Thyroid gland (tissue), 4 donors: ENCODE measurements around the gene HOXB3. TPM values are rescaled to one million over a fixed set of nuclear protein-coding genes. Genes with fewer than 3 reads are reported as not detected.

Experiments
- DNase-seq, 2 donors: peaks; one replicate each; pipeline ENCODE4 v3.0.0-alpha.2; 2019
- H3K27ac ChIP-seq, 3 donors: fragments of 200-600 bp; sonication (generic); 1 replicate in 2 of 3; 2 replicates in 1 of 3; pipeline ENCODE4 v1.5.1; 2016 to 2019; ENCODE audit warnings: mild to moderate bottlenecking in 1 of 3, moderate library complexity in 1 of 3
- H3K27me3 ChIP-seq: fragments of 200-600 bp; sonication (generic); one replicate; pipeline ENCODE4 v1.5.1; 2019
- H3K36me3 ChIP-seq, 2 donors: fragments of 200-600 bp; sonication (generic); one replicate each; pipeline ENCODE4 v1.5.1; 2016 to 2019
- H3K4me1 ChIP-seq, 2 donors: fragments of 200-600 bp; sonication (generic); one replicate each; pipeline ENCODE4 v1.5.1; 2017 to 2019
- H3K4me3 ChIP-seq, 3 donors: fragments of 200-600 bp; sonication (generic); replicated peaks in 1 of 3; 1 replicate in 2 of 3; 2 replicates in 1 of 3; pipeline ENCODE4 v1.5.1; 2016; ENCODE audit warnings: mild to moderate bottlenecking in 1 of 3
- H3K9me3 ChIP-seq: fragments of 200-600 bp; sonication (generic); one replicate; pipeline ENCODE4 v1.5.1; 2017
- POLR2A ChIP-seq, 2 donors: fragments of 450-650 bp; IDR thresholded peaks; one replicate each; pipeline ENCODE4 v1.6.1; 2017; ENCODE audit warnings: antibody characterized with exemption in 2 of 2, mild to moderate bottlenecking in 2 of 2, moderate library complexity in 1 of 2
- WGBS, 2 donors: methylation state at CpG; one replicate each; pipeline ENCODE4 v1.1.5; 2017; 5-methylcytosine and 5-hydroxymethylcytosine counted together
- intact Hi-C: fragments of 100-400 bp; cut with DNase I; formaldehyde crosslinking; loops from one replicate; pipeline ENCODE4 v1.15.1; 2023
- total RNA-seq, 4 donors: library from RNA; depleted of rRNA; stranded (reverse); fragments of >200 nt; gene quantifications; one replicate each; pipeline ENCODE4 v1.2.3, GENCODE V29; 2016
- TF ChIP-seq, protein P1 (sequence below), 6 experiments: fragments of 200-600 bp in 3 of 6; fragments of 450-650 bp in 3 of 6; sonication (generic) in 3 of 6; IDR thresholded peaks; one replicate each; pipeline ENCODE4 v1.5.1; 2016 to 2019; ENCODE audit warnings: antibody characterized with exemption in 6 of 6, mild to moderate bottlenecking in 2 of 6, inconsistent platforms in 1 of 6, moderate library complexity in 1 of 6

HOXB3 gene
- total RNA-seq, 4 donors from 2014 or later, result 1.5 to 6.7 (median 4.3) TPM

DNA sequence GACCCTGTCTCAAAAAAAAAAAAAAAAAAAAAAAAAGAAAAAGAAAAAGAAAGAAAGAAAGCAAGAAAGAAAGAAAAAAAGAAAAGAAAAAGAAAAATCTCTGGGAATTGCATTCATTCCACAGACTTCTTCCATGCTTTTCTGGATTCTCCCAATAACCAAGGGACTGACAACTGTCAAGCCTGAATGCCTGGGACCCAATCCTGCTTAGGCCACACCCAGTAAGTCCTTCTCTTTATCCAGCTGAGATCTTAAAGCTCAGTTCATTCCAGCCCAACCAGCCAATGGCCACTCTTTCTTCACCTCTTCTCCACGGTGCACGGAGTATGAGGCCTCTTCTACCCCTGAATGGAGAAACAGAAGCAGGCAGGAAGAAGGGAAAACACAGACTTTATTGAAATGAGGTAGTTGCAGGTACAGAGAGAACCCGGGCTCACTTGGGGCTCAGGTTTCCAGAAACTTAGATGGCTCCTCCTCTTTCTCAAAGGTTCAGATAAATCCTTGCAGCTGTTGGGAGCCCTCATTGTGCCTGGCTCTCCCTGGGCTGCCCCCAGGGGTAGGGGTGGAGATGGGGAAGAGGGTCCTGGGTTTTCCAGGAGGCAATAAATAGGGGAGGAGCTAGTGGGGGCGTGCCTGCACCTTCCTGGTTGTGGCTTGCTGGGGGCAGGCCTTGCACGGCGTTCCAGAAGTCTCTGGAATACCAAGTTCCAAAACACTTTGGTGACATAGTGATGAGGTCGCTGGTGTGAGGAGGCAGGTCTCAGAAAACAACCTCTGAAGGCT is 61.7 kb downstream of the HOXB3 start:
- Histone ChIP-seq H3K4me3 (no peak overlapping the region), H3K27me3 (peaks cover 17% of the 10 kb centered on the region), H3K9me3 (no peaks in the 10 kb centered on the region), H3K4me1 (no peaks in the 10 kb centered on the region), H3K36me3 (no peaks in the 10 kb centered on the region), H3K27ac (no peak overlapping the region)
- WGBS, 2 donors, result 41 to 53% methylated on average over 7 of the region's 7 CpGs
- TF ChIP-seq, protein P1, sequence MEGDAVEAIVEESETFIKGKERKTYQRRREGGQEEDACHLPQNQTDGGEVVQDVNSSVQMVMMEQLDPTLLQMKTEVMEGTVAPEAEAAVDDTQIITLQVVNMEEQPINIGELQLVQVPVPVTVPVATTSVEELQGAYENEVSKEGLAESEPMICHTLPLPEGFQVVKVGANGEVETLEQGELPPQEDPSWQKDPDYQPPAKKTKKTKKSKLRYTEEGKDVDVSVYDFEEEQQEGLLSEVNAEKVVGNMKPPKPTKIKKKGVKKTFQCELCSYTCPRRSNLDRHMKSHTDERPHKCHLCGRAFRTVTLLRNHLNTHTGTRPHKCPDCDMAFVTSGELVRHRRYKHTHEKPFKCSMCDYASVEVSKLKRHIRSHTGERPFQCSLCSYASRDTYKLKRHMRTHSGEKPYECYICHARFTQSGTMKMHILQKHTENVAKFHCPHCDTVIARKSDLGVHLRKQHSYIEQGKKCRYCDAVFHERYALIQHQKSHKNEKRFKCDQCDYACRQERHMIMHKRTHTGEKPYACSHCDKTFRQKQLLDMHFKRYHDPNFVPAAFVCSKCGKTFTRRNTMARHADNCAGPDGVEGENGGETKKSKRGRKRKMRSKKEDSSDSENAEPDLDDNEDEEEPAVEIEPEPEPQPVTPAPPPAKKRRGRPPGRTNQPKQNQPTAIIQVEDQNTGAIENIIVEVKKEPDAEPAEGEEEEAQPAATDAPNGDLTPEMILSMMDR (IDR thresholded peaks at IDR 0.05), result no peak
- no peak for TF ChIP-seq POLR2A (IDR thresholded peaks at IDR 0.05)
- DNase-seq, result no peak
- intact Hi-C loops, result no loop called here

DNA sequence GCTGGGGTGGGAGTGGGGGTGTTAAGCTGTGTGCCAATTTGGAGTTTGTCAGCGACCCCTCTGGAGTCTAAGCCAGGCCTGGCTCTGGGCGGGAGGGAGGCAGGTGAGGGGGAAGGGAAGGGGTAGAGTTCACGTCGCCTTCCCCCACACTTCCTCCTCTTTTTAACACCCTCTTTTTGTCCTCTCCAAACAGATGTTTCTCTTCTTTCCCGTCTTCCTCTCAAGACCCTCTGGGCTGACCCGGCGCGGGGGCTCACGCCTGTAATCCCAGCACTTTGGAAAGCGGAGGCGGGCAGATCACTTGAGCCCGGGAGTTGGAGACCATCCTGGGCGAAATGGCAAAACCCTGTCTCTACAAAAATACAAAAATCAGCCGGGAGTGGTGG is 62.5 kb downstream of the HOXB3 start:
- Histone ChIP-seq H3K36me3 (no peaks in the 10 kb centered on the region), H3K9me3 (no peaks in the 10 kb centered on the region), H3K4me1 (no peaks in the 10 kb centered on the region), H3K27ac (no peak overlapping the region), H3K27me3 (peaks cover 17% of the 10 kb centered on the region), H3K4me3 (no peak overlapping the region)
- TF ChIP-seq POLR2A (IDR thresholded peaks at IDR 0.05), result no peak
- TF ChIP-seq, protein P1 (IDR thresholded peaks at IDR 0.05), result no peak
- intact Hi-C loops, result no loop called here
- DNase-seq, result no peak
- 44 to 49% methylated on average over 14 of the region's 14 CpGs for WGBS, 2 donors

DNA sequence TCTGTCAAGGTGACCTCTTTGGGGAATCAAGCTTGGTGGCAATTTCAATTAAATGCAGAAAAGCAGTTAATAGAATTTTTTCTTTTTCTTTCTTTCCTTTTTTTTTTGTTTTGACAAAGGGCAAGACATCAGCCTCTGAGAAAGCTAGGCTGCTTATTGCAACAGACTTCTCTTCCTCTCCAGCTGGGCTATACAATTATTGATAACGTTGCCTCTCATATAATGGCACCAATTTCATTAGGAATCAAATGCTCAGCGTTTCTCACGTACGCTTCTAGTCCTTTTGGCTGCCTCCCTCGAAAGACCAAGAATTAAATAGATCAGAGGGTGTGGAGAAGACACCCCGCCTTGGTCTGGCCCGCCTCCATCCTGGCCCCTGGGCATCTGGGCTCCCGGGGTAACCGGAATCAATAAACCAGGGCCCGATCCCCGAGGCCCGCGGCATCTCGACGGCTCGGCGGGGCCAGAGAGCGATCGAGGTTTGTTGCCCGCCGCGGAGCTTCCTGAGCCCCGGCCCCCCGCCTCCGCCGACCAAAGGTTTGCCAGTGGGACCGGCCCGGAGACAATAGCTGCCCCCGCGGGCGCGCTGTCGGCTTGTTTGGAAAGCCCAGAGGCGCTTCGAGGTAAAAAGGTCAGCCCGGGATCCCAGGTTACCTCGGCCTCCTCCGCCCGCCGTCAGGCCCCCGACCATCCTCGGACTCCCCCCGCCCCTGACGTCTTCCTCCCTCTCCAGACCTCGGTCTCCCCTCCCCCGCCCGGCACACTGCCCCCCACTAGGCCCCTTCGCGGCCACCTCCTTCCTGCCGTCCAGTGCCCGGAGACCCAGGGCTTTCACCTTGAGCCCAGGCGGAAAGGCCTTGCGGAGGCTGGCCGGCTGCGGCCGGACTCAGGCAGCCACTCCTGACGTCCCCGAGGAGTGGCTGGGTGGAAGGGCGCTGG is 63.2 kb downstream of the HOXB3 start:
- Histone ChIP-seq H3K4me3 (no peak overlapping the region), H3K27ac (no peak overlapping the region), H3K36me3 (no peaks in the 10 kb centered on the region), H3K9me3 (no peaks in the 10 kb centered on the region), H3K27me3 (peaks cover 17% of the 10 kb centered on the region), H3K4me1 (no peaks in the 10 kb centered on the region)
- TF ChIP-seq, protein P1 (IDR thresholded peaks at IDR 0.05), result no peak
- TF ChIP-seq POLR2A (IDR thresholded peaks at IDR 0.05), result no peak
- no peak for DNase-seq
- intact Hi-C loops, result no loop called here
- 32 to 42% methylated on average over 18 to 21 of the region's 59 CpGs for WGBS, 2 donors

DNA sequence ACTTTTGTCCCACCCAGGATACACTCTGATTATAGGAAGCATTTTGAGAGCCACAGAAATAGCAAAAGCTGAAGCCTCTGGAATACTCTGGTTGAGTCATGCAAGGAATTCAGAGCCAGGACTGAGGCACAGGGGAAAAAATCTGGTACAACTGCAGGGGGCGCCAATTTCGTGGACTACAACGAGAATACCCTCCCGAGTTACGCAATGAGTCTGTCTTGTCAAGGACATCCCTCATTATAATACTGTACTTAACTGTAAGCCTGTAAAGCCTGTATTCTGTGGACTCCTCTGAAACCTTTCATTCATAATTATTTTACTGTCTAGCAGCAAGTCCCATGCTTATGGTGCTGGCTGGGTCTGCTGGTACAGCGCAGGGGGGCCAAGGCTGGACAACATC is 67.0 kb downstream of the HOXB3 start:
- H3K4me1 ChIP-seq, result no peaks in the 10 kb centered on the region
- H3K9me3 ChIP-seq, result no peaks in the 10 kb centered on the region
- intact Hi-C loops, result no loop called here
- H3K36me3 ChIP-seq, result no peaks in the 10 kb centered on the region
- TF ChIP-seq POLR2A (IDR thresholded peaks at IDR 0.05), result no peak
- TF ChIP-seq, protein P1 (IDR thresholded peaks at IDR 0.05), result no peak
- no peak overlapping the region for H3K27ac ChIP-seq
- H3K4me3 ChIP-seq, result no peak overlapping the region
- H3K27me3 ChIP-seq, result peaks cover 11% of the 10 kb centered on the region
- WGBS, 2 donors, result 68 to 76% methylated on average over 6 of the region's 6 CpGs
- no peak for DNase-seq
